ENCODE results near the gene ITPR2. TPM values are rescaled to one million over a fixed set of nuclear protein-coding genes. Genes with fewer than 3 reads are reported as not detected.
A peak's percentile ranks its signal among the peaks of the same experiment; 100 is the strongest.

ITPR2 gene
- total RNA-seq, 3 donors from 2014 or later = 33.3 to 60.8 (median 54.0) TPM

- H3K4me3 ChIP-seq = no peak overlapping the region
- ATAC-seq (no peak), DNase-seq (no peak)
- no peaks in the 10 kb centered on the region for H3K9me3 ChIP-seq
- TF ChIP-seq, protein P1, sequence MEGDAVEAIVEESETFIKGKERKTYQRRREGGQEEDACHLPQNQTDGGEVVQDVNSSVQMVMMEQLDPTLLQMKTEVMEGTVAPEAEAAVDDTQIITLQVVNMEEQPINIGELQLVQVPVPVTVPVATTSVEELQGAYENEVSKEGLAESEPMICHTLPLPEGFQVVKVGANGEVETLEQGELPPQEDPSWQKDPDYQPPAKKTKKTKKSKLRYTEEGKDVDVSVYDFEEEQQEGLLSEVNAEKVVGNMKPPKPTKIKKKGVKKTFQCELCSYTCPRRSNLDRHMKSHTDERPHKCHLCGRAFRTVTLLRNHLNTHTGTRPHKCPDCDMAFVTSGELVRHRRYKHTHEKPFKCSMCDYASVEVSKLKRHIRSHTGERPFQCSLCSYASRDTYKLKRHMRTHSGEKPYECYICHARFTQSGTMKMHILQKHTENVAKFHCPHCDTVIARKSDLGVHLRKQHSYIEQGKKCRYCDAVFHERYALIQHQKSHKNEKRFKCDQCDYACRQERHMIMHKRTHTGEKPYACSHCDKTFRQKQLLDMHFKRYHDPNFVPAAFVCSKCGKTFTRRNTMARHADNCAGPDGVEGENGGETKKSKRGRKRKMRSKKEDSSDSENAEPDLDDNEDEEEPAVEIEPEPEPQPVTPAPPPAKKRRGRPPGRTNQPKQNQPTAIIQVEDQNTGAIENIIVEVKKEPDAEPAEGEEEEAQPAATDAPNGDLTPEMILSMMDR (IDR thresholded peaks at IDR 0.05) = no peak
- intact Hi-C loops (cut with DNase I, micrococcal nuclease) = loop anchor here in 1 of 2 donors (10.0 kb wide), 1 partner anchor 565 kb away; no protein-coding TSS in a partner anchor
- H3K4me1 ChIP-seq (ENCODE audit: low read depth) = no peaks in the 10 kb centered on the region
- H3K36me3 ChIP-seq (ENCODE audit: low read depth) = no peaks in the 10 kb centered on the region
These were observed 173.1 kb downstream of the ITPR2 start for GRCh38 chr12:26659930-26660329.

GRCh38 chr12:26658991-26659390, 174.0 kb downstream of the ITPR2 start:
- no peaks in the 10 kb centered on the region for H3K9me3 ChIP-seq
- no peaks in the 10 kb centered on the region for H3K36me3 ChIP-seq (ENCODE audit: low read depth)
- H3K4me1 ChIP-seq (ENCODE audit: low read depth) = no peaks in the 10 kb centered on the region
- TF ChIP-seq, protein P1 (IDR thresholded peaks at IDR 0.05) = no peak
- intact Hi-C loops (cut with DNase I, micrococcal nuclease) = loop anchor here in 1 of 2 donors (10.0 kb wide), 1 partner anchor 564 kb away; no protein-coding TSS in a partner anchor
- DNase-seq (no peak), ATAC-seq (no peak)
- H3K4me3 ChIP-seq = no peak overlapping the region

DNA sequence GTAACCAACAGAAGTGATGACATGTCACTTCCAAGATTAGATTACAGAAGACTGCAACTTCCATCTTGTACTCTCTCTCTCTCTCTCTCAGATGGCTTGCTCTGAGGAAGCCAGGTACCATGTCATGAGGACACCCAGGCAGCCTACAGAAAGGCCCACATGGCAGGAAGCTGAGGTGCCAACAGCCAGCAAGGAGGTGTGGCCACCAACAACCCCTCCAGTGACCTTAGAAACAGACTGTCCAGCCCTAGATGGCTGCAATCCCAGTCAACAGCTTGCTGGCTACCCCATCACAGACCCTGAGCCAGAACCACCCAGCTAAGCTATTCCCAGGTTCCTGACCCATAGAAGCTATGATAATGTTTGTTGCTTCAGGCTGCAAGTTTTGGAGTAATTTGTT, 178.4 kb downstream of the ITPR2 start:
- intact Hi-C loops (cut with DNase I, micrococcal nuclease) = loop anchor here in 1 of 2 donors (10.0 kb wide), 1 partner anchor 560 kb away; no protein-coding TSS in a partner anchor
- H3K36me3 ChIP-seq (ENCODE audit: low read depth) = no peaks in the 10 kb centered on the region
- no peaks in the 10 kb centered on the region for H3K9me3 ChIP-seq
- ATAC-seq (no peak), DNase-seq (no peak)
- TF ChIP-seq, protein P1 (IDR thresholded peaks at IDR 0.05) = no peak
- H3K4me3 ChIP-seq = no peak overlapping the region
- no peaks in the 10 kb centered on the region for H3K4me1 ChIP-seq (ENCODE audit: low read depth)

- Histone ChIP-seq H3K9me3 (no peaks in the 10 kb centered on the region), H3K4me3 (no peak overlapping the region), H3K36me3 (ENCODE audit: low read depth) (no peaks in the 10 kb centered on the region), H3K4me1 (ENCODE audit: low read depth) (no peaks in the 10 kb centered on the region)
- DNase-seq (peak in 1 of 3 donors; percentile 70), ATAC-seq (peak; percentile 83)
- intact Hi-C loops (cut with DNase I, micrococcal nuclease) = loop anchor here in 1 of 2 donors (10.0 kb wide), 1 partner anchor 557 kb away; no protein-coding TSS in a partner anchor
- TF ChIP-seq, protein P1 (IDR thresholded peaks at IDR 0.05) = peak; percentile 54
These were observed 181.3 kb downstream of the ITPR2 start for GRCh38 chr12:26651566-26652188.

GRCh38 chr12:26651036-26651435, 182.0 kb downstream of the ITPR2 start:
- H3K36me3 ChIP-seq (ENCODE audit: low read depth) = no peaks in the 10 kb centered on the region
- intact Hi-C loops (cut with DNase I, micrococcal nuclease) = loop anchor here in 1 of 2 donors (10.0 kb wide), 1 partner anchor 556 kb away; no protein-coding TSS in a partner anchor
- DNase-seq (no peak), ATAC-seq (no peak)
- H3K9me3 ChIP-seq = no peaks in the 10 kb centered on the region
- H3K4me3 ChIP-seq = no peak overlapping the region
- no peaks in the 10 kb centered on the region for H3K4me1 ChIP-seq (ENCODE audit: low read depth)
- TF ChIP-seq, protein P1 (IDR thresholded peaks at IDR 0.05) = no peak

All from mucosa of descending colon (tissue), 3 donors.